K562 (cell line): Measurements from ENCODE around the gene CELSR2. TPM values are rescaled to one million over a fixed set of nuclear protein-coding genes. Genes with fewer than 3 reads are reported as not detected.
A peak's percentile ranks its signal among the peaks of the same experiment; 100 is the strongest.

ENCODE experiments used
- ATAC-seq: fragments of 200-7000 bp; cut with Tn5 transposase; 3 replicates; pipeline ENCODE4 v1.9.1; 2020; ENCODE audit warnings: moderate library complexity
- BruUV-seq: library from RNA; stranded (reverse); fragments of 400-500 nt; replicated peaks from 2 replicates; lab custom pipeline; 2021; lab: Mats Ljungman, UMichigan
- CTCF ChIA-PET: fragments of 300-600 bp; formaldehyde crosslinking; extraction: SDS; loops from one replicate; lab custom pipeline; 2021; ENCODE audit warnings: low intra/inter-chr PET ratio; lab: Yijun Ruan, JAX
- POLR2A ChIA-PET: fragments of 300-600, 350-650 bp; sonication (Branson Sonifier 250); formaldehyde crosslinking; extraction: SDS; loops from one replicate; lab custom pipeline; 2021; ENCODE audit warnings: antibody characterized with exemption, inconsistent platforms; lab: Yijun Ruan, JAX
- DNase-seq, 4 experiments: peaks; one replicate each; pipeline versions ENCODE4 v3.0.0 to v3.0.0-alpha.2; 2011 to 2018; ENCODE audit warnings: low spot score in 3 of 4, mixed read lengths in 3 of 4; ENCODE audit errors: extremely low read depth in 1 of 4
- FAIRE-seq: peaks from 2 replicates; lab custom pipeline; 2011; peaks lifted over from hg19 to GRCh38; lab: Jason Lieb, UNC
- H2AFZ ChIP-seq: 2 replicates; pipeline ENCODE4 v1.6.0; 2011; ENCODE audit warnings: low read depth, low read length, control low read depth, inconsistent platforms
- H3K27ac ChIP-seq: fragments of 200-600 bp; 3 replicates; pipeline ENCODE4 v1.8.0; 2011; ENCODE audit warnings: low read depth, mild to moderate bottlenecking, control low read depth, inconsistent platforms, low read length, moderate library complexity, mixed read lengths; ENCODE audit errors: extremely low read depth
- H3K27me3 ChIP-seq, 2 experiments: fragments of 300-600 bp in 1 of 2; 2 replicates in 1 of 2; 3 replicates in 1 of 2; pipeline versions ENCODE4 v1.6.0 to v1.8.0; 2011; ENCODE audit warnings: inconsistent platforms in 2 of 2, low read length in 2 of 2, mild to moderate bottlenecking in 1 of 2, mixed read lengths in 1 of 2, moderate library complexity in 1 of 2; ENCODE audit not compliant: control insufficient read depth in 2 of 2, insufficient read depth in 2 of 2
- H3K36me3 ChIP-seq: fragments of 300-600 bp; 3 replicates; pipeline ENCODE4 v1.8.0; 2011; ENCODE audit warnings: mild to moderate bottlenecking, low read length, inconsistent platforms; ENCODE audit not compliant: control insufficient read depth, insufficient read depth
- H3K4me1 ChIP-seq, 2 experiments: fragments of 200-600 bp in 1 of 2; replicated peaks in 1 of 2; 2 replicates in 1 of 2; 3 replicates in 1 of 2; pipeline versions ENCODE4 v1.5.1 to v1.8.0; 2011; ENCODE audit warnings: inconsistent platforms in 2 of 2, low read length in 2 of 2, mild to moderate bottlenecking in 1 of 2, mixed read lengths in 1 of 2, moderate library complexity in 1 of 2; ENCODE audit not compliant: control insufficient read depth in 2 of 2, insufficient read depth in 2 of 2
- H3K4me2 ChIP-seq: 2 replicates; pipeline ENCODE4 v1.6.1; 2011; ENCODE audit warnings: low read length, control low read depth, inconsistent platforms, mixed read lengths; ENCODE audit not compliant: insufficient read depth
- H3K4me3 ChIP-seq: fragments of 200-600 bp; sonication (generic), shearing (Covaris generic); 2 replicates; pipeline ENCODE4 v1.5.1; 2016; ENCODE audit warnings: control low read depth, inconsistent platforms
- H3K79me2 ChIP-seq: fragments of 200-600 bp; 3 replicates; pipeline ENCODE4 v1.8.0; 2011; ENCODE audit warnings: low read length, inconsistent platforms; ENCODE audit not compliant: control insufficient read depth, insufficient read depth
- H3K9ac ChIP-seq, 2 experiments: 2 replicates each; pipeline versions ENCODE4 v1.6.0 to v1.6.1; 2011; ENCODE audit warnings: low read depth in 2 of 2, low read length in 2 of 2, control low read depth in 1 of 2, inconsistent platforms in 1 of 2, mild to moderate bottlenecking in 1 of 2, mixed read lengths in 1 of 2; ENCODE audit not compliant: insufficient read depth in 1 of 2
- H3K9me1 ChIP-seq: one replicate; pipeline ENCODE4 v1.6.0; 2011; ENCODE audit warnings: inconsistent platforms, mild to moderate bottlenecking, low read length, moderate library complexity; ENCODE audit not compliant: control insufficient read depth, insufficient read depth
- H3K9me3 ChIP-seq: replicated peaks from 2 replicates; pipeline ENCODE4 v1.5.1; 2011; ENCODE audit warnings: low read depth, low read length, inconsistent platforms; ENCODE audit not compliant: control insufficient read depth, insufficient read depth
- H4K20me1 ChIP-seq: replicated peaks from 2 replicates; pipeline ENCODE4 v1.6.1; 2011; ENCODE audit warnings: low read length, inconsistent platforms, mixed read lengths; ENCODE audit not compliant: control insufficient read depth, insufficient read depth
- EHMT2 ChIP-seq: fragments of 450-650 bp; IDR thresholded peaks from 2 replicates; pipeline ENCODE4 v1.6.1; 2018; ENCODE audit warnings: antibody characterized with exemption
- ETV6 ChIP-seq, 3 experiments: fragments of 150-350 bp in 1 of 3; sonication (generic) in 1 of 3; formaldehyde crosslinking in 1 of 3; IDR thresholded peaks; 2 replicates each; pipeline versions ENCODE4 v1.6.1 to v1.8.0; 2014 to 2022; ENCODE audit warnings: borderline replicate concordance in 2 of 3, low read depth in 2 of 3, antibody characterized with exemption in 1 of 3, low read length in 1 of 3, mild to moderate bottlenecking in 1 of 3, missing genetic modification reagents in 1 of 3
- GABPB2 ChIP-seq: fragments of 250-450 bp; sonication (Bioruptor Pico); conservative IDR thresholded peaks from 2 replicates; pipeline ENCODE4 v1.5.1; 2021; ENCODE audit warnings: mild to moderate bottlenecking
- MAZ ChIP-seq, 2 experiments: fragments of 450-650 bp in 1 of 2; sonication (generic) in 1 of 2; formaldehyde crosslinking; IDR thresholded peaks in 1 of 2; conservative IDR thresholded peaks in 1 of 2; 2 replicates each; pipeline versions ENCODE4 v1.4.0 to v1.5.0; 2020; ENCODE audit warnings: mild to moderate bottlenecking in 1 of 2, missing genetic modification reagents in 1 of 2
- PHTF2 ChIP-seq: fragments of 250-450 bp; sonication (Bioruptor Pico); IDR thresholded peaks from 2 replicates; pipeline ENCODE4 v1.5.0; 2021; ENCODE audit warnings: mild to moderate bottlenecking
- SRSF1 ChIP-seq: fragments of 200-400 bp; formaldehyde crosslinking; IDR thresholded peaks from 2 replicates; pipeline ENCODE4 v1.6.1; 2017; ENCODE audit warnings: mild to moderate bottlenecking, low read depth, low read length, moderate library complexity
- TBL1XR1 ChIP-seq, 2 experiments: IDR thresholded peaks; 2 replicates each; pipeline ENCODE4 v1.6.1; 2012; ENCODE audit warnings: improper control_type of control experiment in 2 of 2, low read length in 2 of 2, mild to moderate bottlenecking in 1 of 2
- TSC22D4 ChIP-seq: fragments of 450-650 bp; IDR thresholded peaks from 2 replicates; pipeline ENCODE4 v1.6.1; 2016; ENCODE audit warnings: missing genetic modification characterization, missing biosample characterization, control low read depth
- ZNF324 ChIP-seq: fragments of 250-450 bp; sonication (Bioruptor Pico); IDR thresholded peaks from 2 replicates; pipeline ENCODE4 v1.4.0; 2020; ENCODE audit warnings: mild to moderate bottlenecking
- ZNF561 ChIP-seq: fragments of 450-650 bp; formaldehyde crosslinking; conservative IDR thresholded peaks from 2 replicates; pipeline ENCODE4 v1.4.0; 2020; ENCODE audit warnings: mild to moderate bottlenecking, moderate library complexity
- WGBS: fragments of 100-300 bp; shearing (Covaris generic); methylation state at CpG from one replicate; pipeline ENCODE4 v1.1.6; 2016; ENCODE audit warnings: low coverage, mixed read lengths; ENCODE audit not compliant: insufficient coverage; ENCODE audit errors: missing lambda C conversion rate; 5-methylcytosine and 5-hydroxymethylcytosine counted together
- in situ Hi-C: fragments of 300-500 bp; cut with MboI; formaldehyde crosslinking; loops from 4 replicates; pipeline ENCODE4 v1.15.0; 2018; ENCODE audit warnings: inconsistent platforms, mixed read lengths
- intact Hi-C: fragments of 100-400 bp; cut with micrococcal nuclease; formaldehyde crosslinking; loops from 2 replicates; pipeline ENCODE4 v1.14.2; 2022
- polyA plus RNA-seq, 8 experiments: library from polyadenylated mRNA; depleted of rRNA in 4 of 8; stranded (reverse) in 5 of 8; unstranded in 3 of 8; fragments of >200 nt; fragmentation: Nextera tagmentation in 2 of 8; fragmentation: Illumina TruSeq in 1 of 8; extraction: Ambion mirVana in 2 of 8; extraction: Trizol in 1 of 8; gene quantifications; 2 replicates each; pipeline versions ENCODE4 v1.2.1 to v1.2.3, GENCODE V29; 2011 to 2014; ENCODE audit warnings: inconsistent platforms in 1 of 8, missing spikeins in 1 of 8
- total RNA-seq, 7 experiments: library from RNA; depleted of rRNA in 6 of 7; stranded (reverse); fragments of >200 nt in 6 of 7; fragmentation: Illumina TruSeq in 2 of 7; extraction: Trizol in 2 of 7; gene quantifications; 2 replicates each; pipeline versions ENCODE4 v1.2.1 to v1.2.3, GENCODE V29; 2011 to 2021; ENCODE audit warnings: low replicate concordance in 1 of 7
- TF ChIP-seq, protein P1 (sequence below): sonication (generic); formaldehyde crosslinking; IDR thresholded peaks from 2 replicates; pipeline ENCODE4 v1.8.0; 2022; ENCODE audit warnings: mild to moderate bottlenecking, missing genetic modification reagents, borderline replicate concordance
- TF ChIP-seq, protein P2 (sequence below): sonication (generic); formaldehyde crosslinking; IDR thresholded peaks from 2 replicates; pipeline ENCODE4 v1.8.0; 2023; ENCODE audit warnings: mild to moderate bottlenecking, missing genetic modification reagents
- TF ChIP-seq, protein P3 (sequence below): IDR thresholded peaks from 3 replicates; pipeline ENCODE4 v1.6.1; 2011; ENCODE audit warnings: borderline replicate concordance, mild to moderate bottlenecking, moderate library complexity; ENCODE audit not compliant: insufficient read length; ENCODE audit errors: extremely low read depth

CELSR2 gene
- total and polyA plus RNA-seq, 9 of the 15 experiments (the other 6 are each of a cell fraction or from before 2014, with no cell fraction given), result 0.31 to 21.9 (median 4.2) TPM

DNA sequence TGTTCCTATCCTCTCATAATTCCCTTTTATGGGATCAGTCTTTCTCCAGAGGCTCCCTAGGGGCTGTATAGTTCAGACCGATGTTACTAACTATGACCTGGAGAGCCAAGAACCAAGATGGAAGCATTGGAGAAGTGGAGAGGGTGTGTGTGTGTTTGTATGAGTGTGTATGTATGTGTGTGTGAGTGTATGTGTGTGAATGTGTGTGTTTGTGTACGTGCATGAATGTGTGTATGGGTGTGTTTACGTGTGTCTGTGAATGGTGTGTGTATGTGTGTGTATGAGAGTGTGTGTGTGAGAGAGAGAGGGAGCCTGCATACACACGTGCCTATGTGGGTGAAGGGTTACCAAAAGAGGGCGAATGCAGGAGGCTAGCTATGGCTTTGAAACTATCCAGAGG lies 52.5 kb downstream of the CELSR2 start:
- H3K27me3 ChIP-seq, result no peaks in the 10 kb centered on the region
- no peaks in the 10 kb centered on the region for H3K9me1 ChIP-seq
- no peak for ATAC-seq
- no peaks in the 10 kb centered on the region for H3K79me2 ChIP-seq
- no peak overlapping the region for H3K9ac ChIP-seq
- no peaks in the 10 kb centered on the region for H3K9me3 ChIP-seq
- H4K20me1 ChIP-seq, result 0 out of 2 replicates have a peak, but pooled peaks cover 2% of the 10 kb centered on the region
- in situ Hi-C loops, result no loop called here
- H2AFZ ChIP-seq, result no peak overlapping the region
- FAIRE-seq, result no peak
- 66% methylated on average over 5 of the region's 5 CpGs for WGBS
- no peaks in the 10 kb centered on the region for H3K36me3 ChIP-seq
- POLR2A ChIA-PET, result no interaction called here
- no peak for DNase-seq
- peaks cover 32 to 44% of the 10 kb centered on the region in 2 experiments for H3K4me1 ChIP-seq
- intact Hi-C loops, result no loop called here
- no peak overlapping the region for H3K4me3 ChIP-seq
- CTCF ChIA-PET, result no interaction called here
- H3K27ac ChIP-seq, result no peak overlapping the region
- no peak overlapping the region for H3K4me2 ChIP-seq
- BruUV-seq, result no TSS peak
- no peak for TF ChIP-seq ZNF561 (CRISPR knock-in tag)
- no peak for TF ChIP-seq TBL1XR1 (IDR thresholded peaks at IDR 0.05; ENCODE audit: low read length in 2 of 2)
- TF ChIP-seq SRSF1, result no peak
- no peak for TF ChIP-seq MAZ (CRISPR knock-in tag; conservative IDR thresholded peaks at IDR 0.05 in 1 of 2, IDR thresholded peaks at IDR 0.05 in 1 of 2)
- no peak for TF ChIP-seq ETV6 (IDR thresholded peaks at IDR 0.05; ENCODE audit: borderline replicate concordance in 1 of 2, low read depth in 2 of 2, low read length in 1 of 2)
- TF ChIP-seq ETV6 (CRISPR knock-in tag; IDR thresholded peaks at IDR 0.05; ENCODE audit: borderline replicate concordance), result no peak
- TF ChIP-seq ZNF324 (CRISPR knock-in tag), result no peak
- TF ChIP-seq GABPB2 (CRISPR knock-in tag), result no peak
- TF ChIP-seq, protein P1, sequence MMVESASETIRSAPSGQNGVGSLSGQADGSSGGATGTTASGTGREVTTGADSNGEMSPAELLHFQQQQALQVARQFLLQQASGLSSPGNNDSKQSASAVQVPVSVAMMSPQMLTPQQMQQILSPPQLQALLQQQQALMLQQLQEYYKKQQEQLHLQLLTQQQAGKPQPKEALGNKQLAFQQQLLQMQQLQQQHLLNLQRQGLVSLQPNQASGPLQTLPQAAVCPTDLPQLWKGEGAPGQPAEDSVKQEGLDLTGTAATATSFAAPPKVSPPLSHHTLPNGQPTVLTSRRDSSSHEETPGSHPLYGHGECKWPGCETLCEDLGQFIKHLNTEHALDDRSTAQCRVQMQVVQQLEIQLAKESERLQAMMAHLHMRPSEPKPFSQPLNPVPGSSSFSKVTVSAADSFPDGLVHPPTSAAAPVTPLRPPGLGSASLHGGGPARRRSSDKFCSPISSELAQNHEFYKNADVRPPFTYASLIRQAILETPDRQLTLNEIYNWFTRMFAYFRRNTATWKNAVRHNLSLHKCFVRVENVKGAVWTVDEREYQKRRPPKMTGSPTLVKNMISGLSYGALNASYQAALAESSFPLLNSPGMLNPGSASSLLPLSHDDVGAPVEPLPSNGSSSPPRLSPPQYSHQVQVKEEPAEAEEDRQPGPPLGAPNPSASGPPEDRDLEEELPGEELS (CRISPR knock-in tag), result no peak
- peak; percentile 72 for TF ChIP-seq EHMT2
- TF ChIP-seq, protein P2, sequence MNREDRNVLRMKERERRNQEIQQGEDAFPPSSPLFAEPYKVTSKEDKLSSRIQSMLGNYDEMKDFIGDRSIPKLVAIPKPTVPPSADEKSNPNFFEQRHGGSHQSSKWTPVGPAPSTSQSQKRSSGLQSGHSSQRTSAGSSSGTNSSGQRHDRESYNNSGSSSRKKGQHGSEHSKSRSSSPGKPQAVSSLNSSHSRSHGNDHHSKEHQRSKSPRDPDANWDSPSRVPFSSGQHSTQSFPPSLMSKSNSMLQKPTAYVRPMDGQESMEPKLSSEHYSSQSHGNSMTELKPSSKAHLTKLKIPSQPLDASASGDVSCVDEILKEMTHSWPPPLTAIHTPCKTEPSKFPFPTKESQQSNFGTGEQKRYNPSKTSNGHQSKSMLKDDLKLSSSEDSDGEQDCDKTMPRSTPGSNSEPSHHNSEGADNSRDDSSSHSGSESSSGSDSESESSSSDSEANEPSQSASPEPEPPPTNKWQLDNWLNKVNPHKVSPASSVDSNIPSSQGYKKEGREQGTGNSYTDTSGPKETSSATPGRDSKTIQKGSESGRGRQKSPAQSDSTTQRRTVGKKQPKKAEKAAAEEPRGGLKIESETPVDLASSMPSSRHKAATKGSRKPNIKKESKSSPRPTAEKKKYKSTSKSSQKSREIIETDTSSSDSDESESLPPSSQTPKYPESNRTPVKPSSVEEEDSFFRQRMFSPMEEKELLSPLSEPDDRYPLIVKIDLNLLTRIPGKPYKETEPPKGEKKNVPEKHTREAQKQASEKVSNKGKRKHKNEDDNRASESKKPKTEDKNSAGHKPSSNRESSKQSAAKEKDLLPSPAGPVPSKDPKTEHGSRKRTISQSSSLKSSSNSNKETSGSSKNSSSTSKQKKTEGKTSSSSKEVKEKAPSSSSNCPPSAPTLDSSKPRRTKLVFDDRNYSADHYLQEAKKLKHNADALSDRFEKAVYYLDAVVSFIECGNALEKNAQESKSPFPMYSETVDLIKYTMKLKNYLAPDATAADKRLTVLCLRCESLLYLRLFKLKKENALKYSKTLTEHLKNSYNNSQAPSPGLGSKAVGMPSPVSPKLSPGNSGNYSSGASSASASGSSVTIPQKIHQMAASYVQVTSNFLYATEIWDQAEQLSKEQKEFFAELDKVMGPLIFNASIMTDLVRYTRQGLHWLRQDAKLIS (CRISPR knock-in tag), result no peak
- 0 out of 2 replicates have a peak, but pooled peaks have one; percentile 23 for TF ChIP-seq TSC22D4 (tag)
- no peak for TF ChIP-seq PHTF2
- TF ChIP-seq, protein P3, sequence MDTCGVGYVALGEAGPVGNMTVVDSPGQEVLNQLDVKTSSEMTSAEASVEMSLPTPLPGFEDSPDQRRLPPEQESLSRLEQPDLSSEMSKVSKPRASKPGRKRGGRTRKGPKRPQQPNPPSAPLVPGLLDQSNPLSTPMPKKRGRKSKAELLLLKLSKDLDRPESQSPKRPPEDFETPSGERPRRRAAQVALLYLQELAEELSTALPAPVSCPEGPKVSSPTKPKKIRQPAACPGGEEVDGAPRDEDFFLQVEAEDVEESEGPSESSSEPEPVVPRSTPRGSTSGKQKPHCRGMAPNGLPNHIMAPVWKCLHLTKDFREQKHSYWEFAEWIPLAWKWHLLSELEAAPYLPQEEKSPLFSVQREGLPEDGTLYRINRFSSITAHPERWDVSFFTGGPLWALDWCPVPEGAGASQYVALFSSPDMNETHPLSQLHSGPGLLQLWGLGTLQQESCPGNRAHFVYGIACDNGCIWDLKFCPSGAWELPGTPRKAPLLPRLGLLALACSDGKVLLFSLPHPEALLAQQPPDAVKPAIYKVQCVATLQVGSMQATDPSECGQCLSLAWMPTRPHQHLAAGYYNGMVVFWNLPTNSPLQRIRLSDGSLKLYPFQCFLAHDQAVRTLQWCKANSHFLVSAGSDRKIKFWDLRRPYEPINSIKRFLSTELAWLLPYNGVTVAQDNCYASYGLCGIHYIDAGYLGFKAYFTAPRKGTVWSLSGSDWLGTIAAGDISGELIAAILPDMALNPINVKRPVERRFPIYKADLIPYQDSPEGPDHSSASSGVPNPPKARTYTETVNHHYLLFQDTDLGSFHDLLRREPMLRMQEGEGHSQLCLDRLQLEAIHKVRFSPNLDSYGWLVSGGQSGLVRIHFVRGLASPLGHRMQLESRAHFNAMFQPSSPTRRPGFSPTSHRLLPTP, result no peak
